ENCODE data around the gene CTNNB1.

CTNNB1 gene

GRCh38 chr3:41198950-41199865, at the start of gene CTNNB1:
CTNNB1 (plus strand) TSS chr3:41199505; CDS start chr3:41224069, 24,564 bp downstream.
- DNase-seq: peak; percentile 89 to 92

- no peak for DNase-seq
Measured at GRCh38 chr3:41155834-41156233, 43.5 kb upstream of the CTNNB1 start.

- DNase-seq: no peak
Measured at GRCh38 chr3:41158947-41159346, 40.4 kb upstream of the CTNNB1 start.

- DNase-seq: no peak
Measured at GRCh38 chr3:41159588-41160189, 39.6 kb upstream of the CTNNB1 start.

GRCh38 chr3:41162541-41162940, 36.8 kb upstream of the CTNNB1 start:
- no peak for DNase-seq

- DNase-seq: no peak
Measured at GRCh38 chr3:41163006-41163405, 36.3 kb upstream of the CTNNB1 start.

GRCh38 chr3:41163421-41163820, 35.9 kb upstream of the CTNNB1 start:
- no peak for DNase-seq

GRCh38 chr3:41164777-41165176, 34.5 kb upstream of the CTNNB1 start:
- no peak for DNase-seq

GRCh38 chr3:41167722-41168497, 31.4 kb upstream of the CTNNB1 start:
- DNase-seq: no peak

- DNase-seq: no peak
Measured at GRCh38 chr3:41169023-41169422, 30.3 kb upstream of the CTNNB1 start.

- DNase-seq: no peak
Measured at GRCh38 chr3:41173926-41174885, 25.1 kb upstream of the CTNNB1 start.

GRCh38 chr3:41175365-41175764, 23.9 kb upstream of the CTNNB1 start:
- DNase-seq: no peak

- no peak for DNase-seq
Measured at GRCh38 chr3:41176596-41176995, 22.7 kb upstream of the CTNNB1 start.

GRCh38 chr3:41178576-41178975, 20.7 kb upstream of the CTNNB1 start:
- no peak for DNase-seq

- DNase-seq: no peak
Measured at GRCh38 chr3:41180396-41180795, 18.9 kb upstream of the CTNNB1 start.

GRCh38 chr3:41182504-41183059, 16.7 kb upstream of the CTNNB1 start:
- DNase-seq: no peak

GRCh38 chr3:41184394-41184793, 14.9 kb upstream of the CTNNB1 start:
- DNase-seq: no peak

- no peak for DNase-seq
Measured at GRCh38 chr3:41186297-41186696, 13.0 kb upstream of the CTNNB1 start.

- no peak for DNase-seq
Measured at GRCh38 chr3:41188306-41188705, 11.0 kb upstream of the CTNNB1 start.

GRCh38 chr3:41190509-41191284, 8.6 kb upstream of the CTNNB1 start:
- DNase-seq: no peak

GRCh38 chr3:41192885-41193284, 6.4 kb upstream of the CTNNB1 start:
- no peak for DNase-seq

Data from stimulated activated CD4-positive, alpha-beta T cell treated with anti-CD3 and anti-CD28 coated beads, Interleukin-2, amount 100 ng/mL, for 48 hours (primary cell).